Measurements from ENCODE around the gene CR1.
"Not testable (repeated sequence)": the region's sequence is repeated elsewhere in the genome, so short reads cannot be mapped to it uniquely, and the experiment has no call there.

The CR1 gene

GRCh38 chr1:207495801-207496792 lies at the start of gene CR1:
Gene CR1, plus strand, starts transcription at chr1:207496157. Its CDS starts 111 bp downstream, at chr1:207496268.
- ATAC-seq = peak; percentile 24 to 42

DNA sequence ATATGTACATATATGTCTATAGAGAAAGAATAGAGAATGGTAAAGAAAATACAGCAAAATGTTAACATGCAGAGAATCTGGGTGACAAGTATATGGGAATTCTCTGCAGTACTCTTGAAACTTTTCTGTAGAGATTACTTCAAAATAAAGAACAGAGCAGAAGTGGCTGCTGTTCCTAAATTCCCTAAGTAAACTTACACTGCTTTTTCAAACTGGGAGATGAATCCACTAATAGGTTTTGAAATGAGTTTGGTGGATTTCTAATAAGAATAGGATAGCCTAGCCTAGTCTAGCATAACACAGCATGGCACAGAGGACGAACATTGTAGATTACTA lies 42.3 kb upstream of the CR1 start:
- ATAC-seq = no peak

DNA sequence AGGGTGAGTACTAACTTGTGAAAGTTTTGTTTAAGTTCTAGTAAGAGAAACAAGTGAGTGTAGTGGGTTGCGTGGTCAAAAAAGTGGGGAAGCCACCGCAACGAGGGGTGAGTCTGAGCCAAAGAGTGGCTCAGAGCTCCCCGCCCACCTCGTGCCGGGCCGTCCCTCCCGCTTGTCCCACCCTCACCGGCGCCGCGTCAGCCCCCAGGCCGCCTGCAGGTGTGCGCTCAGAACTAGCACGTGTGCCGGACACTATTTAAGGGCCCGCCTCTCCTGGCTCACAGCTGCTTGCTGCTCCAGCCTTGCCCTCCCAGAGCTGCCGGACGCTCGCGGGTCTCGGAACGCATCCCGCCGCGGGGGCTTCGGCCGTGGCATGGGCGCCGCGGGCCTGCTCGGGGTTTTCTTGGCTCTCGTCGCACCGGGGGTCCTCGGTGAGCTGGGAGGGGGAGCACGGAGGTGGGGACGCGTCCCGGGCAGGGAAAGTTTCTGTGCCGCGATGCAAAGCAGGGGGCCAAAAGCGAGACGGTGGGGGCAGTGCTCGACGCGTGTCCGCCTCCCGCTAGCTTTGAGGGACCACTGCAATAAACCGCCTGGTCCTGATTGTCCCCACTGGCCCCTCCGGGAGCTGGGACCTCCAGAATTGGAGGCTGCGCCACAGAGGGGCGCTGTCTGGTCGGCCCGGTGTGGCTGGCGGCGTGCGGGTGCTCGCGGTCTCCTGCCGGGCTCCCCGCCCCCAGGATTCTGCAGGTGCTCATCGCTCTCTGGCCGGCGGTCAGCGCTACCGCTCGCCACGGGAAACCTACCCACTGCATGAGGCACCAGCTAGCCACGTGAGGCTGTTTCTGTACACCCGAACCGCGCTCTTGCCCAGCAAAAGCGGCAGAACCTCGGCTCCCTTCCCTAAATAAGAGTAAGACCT lies 41.7 kb upstream of the CR1 start, which contains the start of gene CR2:
TSS of gene CR2 (plus strand) at position 283 of the 919 bp plus-strand sequence. CDS start at position 374, 91 bp downstream.
- peak; percentile 74 to 81 for ATAC-seq

GRCh38 chr1:207455183-207455754 lies 40.7 kb upstream of the CR1 start:
- peak; percentile 31 to 37 for ATAC-seq

DNA sequence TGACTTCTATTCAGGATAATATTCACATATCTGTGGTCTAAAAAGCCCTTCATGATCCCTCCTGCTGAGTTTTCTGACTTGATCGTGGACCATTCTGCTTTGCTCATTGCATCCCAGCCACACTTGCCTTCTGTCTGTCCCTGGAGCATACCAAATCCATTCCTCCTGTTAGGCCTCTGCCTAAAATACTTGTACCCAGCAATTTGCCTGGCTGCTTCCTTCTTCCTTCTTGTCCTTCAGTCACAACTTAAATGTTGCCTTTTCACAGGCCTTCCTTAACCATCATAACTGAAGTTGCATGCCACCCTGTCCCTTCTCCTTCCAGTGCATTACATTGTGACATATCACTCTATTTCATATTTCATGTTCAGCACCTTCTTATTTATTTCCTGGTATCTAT lies 37.5 kb upstream of the CR1 start:
- ATAC-seq = no peak

GRCh38 chr1:207459008-207459407 lies 36.9 kb upstream of the CR1 start:
- ATAC-seq = no peak

- no peak for ATAC-seq
Observed at GRCh38 chr1:207461649-207462048, 34.3 kb upstream of the CR1 start.

GRCh38 chr1:207462535-207462934 lies 33.4 kb upstream of the CR1 start:
- no peak for ATAC-seq

GRCh38 chr1:207463021-207463420 lies 32.9 kb upstream of the CR1 start:
- ATAC-seq = no peak

DNA sequence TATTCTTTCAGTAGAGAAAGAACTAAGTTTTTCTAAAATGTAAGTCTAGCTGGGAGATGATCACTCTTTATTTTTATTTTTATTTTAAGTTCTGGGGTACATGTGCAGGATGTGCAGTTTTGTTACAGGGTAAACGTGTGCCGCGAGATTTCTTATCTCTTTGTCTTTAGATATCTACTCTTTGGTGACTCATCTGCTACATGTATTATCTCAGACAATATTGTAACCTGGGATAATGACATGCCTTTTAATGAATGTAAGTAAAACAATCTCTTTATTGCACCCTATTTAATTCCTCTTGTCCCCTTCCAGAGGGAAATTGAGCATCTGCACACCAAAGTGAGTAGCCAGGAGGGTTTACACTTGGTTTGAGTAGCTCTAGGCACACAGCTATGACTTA lies 32.4 kb upstream of the CR1 start:
- ATAC-seq = no peak

GRCh38 chr1:207470927-207471326 lies 25.0 kb upstream of the CR1 start:
- ATAC-seq = peak in 1 of 2 donors; percentile 38

GRCh38 chr1:207474210-207474609 lies 21.7 kb upstream of the CR1 start:
- ATAC-seq = no peak

DNA sequence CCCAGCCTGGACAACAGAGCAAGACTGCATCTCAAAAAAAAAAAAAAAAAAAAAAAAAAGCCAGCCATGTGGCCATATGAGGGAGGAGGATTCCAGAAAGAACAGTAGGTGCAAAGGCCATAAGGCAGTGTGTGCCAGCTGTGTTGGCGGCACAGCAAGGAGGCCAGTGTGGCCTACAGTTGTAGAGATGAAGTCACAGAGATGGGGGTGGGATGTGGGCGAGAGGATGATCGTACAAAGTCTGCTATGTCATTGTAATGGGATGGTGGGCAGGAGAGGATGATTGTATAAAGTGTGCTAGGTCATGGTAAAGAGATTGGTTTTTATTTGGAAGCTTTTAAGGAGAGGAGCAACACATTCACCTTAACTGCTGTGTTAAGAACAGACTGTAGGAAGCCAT lies 9.8 kb upstream of the CR1 start:
- ATAC-seq = no peak

DNA sequence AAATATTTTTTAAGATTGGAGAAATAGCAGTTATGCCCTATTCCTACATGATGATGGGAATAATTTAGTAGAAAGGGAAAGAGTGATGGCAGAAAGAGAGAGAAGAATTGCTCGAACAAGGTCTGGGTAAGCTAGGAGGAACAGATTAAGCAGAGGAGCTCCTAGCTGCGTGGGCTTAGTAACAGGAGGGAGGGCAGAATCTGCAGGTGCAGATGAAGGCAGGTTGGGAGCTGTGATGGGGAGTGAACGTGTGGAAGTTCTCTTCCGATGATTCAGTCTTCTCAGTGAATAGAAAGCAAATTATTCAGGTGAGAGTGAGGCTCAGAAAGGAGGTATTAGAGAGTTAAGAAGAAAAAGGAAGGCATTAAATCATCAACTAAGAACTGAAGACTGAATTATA lies 8.3 kb upstream of the CR1 start:
- no peak for ATAC-seq

DNA sequence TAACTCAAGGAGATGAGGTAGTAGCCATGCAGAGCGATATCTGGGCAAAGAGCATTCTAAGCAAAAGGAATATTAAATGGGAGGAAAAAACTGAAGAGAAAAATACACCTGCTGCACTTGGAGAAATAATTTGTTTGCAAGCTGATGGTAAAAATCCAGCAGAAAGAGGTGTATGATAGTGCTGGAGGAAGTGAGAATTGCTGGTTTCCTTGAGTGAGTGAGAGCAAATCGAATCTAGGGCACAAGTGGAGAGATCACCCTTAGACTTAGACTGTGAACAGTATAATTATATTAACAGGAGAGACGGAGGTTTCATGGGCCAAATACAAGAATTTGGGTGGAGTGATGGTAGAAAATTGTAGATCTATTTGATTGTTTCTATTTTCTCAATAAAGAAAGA lies 2.7 kb upstream of the CR1 start:
- no peak for ATAC-seq

- no peak for ATAC-seq
Observed at GRCh38 chr1:207494171-207494570, 1.8 kb upstream of the CR1 start.

DNA sequence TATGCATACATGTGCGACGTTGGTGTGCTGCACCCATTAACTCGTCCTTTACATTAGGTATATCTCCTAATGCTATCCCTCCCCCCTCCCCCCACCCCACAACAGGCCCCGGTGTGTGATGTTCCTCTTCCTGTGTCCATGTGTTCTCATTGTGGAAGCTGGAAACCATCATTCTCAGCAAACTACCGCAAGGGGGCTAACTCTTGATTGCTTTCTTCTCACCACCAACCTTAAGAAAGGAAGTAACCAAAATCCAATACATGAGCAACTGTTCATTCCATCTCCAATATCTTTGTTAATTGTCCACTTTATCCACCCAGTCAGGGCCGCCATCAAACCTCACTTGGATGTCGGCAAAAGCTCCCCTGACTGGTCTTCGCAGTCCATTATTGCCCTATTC lies 676 bp upstream of the CR1 start:
- ATAC-seq = not testable (repeated sequence)

DNA sequence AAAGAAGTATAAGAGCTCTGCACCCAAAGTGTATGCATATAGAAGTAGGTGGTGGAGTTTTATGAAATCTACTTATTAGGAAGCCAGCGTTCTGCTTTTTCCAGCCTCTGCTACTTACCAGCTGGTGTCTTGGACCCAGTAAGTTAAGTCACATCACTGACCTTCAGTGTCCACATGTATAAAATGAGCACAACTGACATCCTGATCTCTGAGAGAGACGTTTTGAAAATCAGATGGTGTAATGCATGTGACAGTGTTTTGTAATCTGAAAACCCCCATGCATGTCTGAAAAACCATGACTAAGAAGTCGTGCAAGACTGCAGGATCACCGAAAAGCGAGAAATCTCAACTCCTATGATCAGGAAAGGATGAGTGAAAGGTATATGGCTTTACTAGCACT lies 2.0 kb downstream of the CR1 start:
- ATAC-seq = no peak

GRCh38 chr1:207499573-207499972 lies 3.6 kb downstream of the CR1 start:
- ATAC-seq = peak; percentile 59 to 63

- ATAC-seq = peak; percentile 33 to 73
Observed at GRCh38 chr1:207500306-207500705, 4.3 kb downstream of the CR1 start.

DNA sequence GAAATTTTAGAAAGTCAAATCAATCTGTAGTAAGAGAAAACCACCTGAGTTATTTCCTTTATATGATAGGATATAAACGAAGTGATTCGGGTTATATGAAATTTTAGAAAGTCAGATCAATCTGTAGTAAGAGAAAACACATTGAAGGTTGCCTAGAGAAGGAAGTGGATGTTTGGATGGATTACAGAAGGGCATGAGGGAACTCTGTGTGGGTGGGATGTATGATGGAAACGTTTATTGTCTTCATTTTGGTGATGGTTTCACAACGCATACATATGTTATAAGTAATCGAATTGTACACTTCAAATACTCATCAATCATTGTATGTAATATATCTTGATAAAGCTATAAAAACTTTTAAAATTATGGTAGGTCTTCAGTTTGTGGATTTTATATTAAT lies 5.1 kb downstream of the CR1 start:
- ATAC-seq = no peak

DNA sequence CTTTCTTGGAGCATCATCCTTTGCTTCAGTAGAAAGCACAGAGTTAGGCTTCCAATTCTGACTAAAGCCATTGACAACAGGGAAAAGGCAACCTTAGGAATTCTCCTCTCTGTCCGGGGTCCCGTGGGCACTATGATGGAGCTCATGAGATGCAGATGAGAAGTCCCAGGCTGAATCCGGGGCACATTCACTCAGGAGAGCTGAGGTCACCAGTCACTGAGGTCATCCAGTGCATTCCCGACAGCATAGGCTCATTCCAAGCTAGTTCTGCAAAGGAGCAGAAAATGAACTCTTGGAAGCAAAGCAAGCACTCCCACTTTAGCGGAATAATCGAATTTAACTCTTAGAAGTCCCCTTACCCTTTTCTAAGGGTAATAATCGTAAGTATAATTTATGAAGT lies 6.8 kb downstream of the CR1 start:
- ATAC-seq = no peak

DNA sequence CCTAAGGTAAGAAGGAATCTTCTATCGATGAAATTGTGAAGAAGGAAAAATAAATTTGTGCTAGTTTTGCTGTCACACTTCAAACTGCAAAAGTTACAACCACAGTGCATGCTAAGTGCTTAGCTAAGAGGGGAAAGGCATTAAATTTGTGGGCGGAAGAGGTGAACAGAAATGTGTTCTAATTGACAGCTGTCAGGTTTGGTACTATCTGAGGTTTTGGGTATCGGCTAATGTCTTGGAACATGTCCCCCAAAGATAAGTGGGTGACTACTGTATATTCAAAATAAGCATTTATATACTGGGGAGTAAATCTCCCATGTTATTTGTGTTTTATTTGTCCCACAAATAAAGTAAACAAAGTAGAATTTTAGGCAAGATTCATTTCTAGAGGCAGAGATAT lies 8.0 kb downstream of the CR1 start:
- ATAC-seq = no peak
